Measurements from ENCODE around the gene SUGCT.

Gene SUGCT

GRCh38 chr7:40824461-40824860 is 689.7 kb downstream of the SUGCT start:
- no peak for DNase-seq (ENCODE audit: low read depth in 2 of 2)

GRCh38 chr7:40826411-40827221 is 691.8 kb downstream of the SUGCT start:
- no peak for DNase-seq (ENCODE audit: low read depth in 2 of 2)

GRCh38 chr7:40827222-40828085 is 692.6 kb downstream of the SUGCT start:
- DNase-seq (ENCODE audit: low read depth in 2 of 2), result no peak

GRCh38 chr7:40828686-40829600 is 694.1 kb downstream of the SUGCT start:
- no peak for DNase-seq (ENCODE audit: low read depth in 2 of 2)

GRCh38 chr7:40833191-40833887 is 698.5 kb downstream of the SUGCT start:
- no peak for DNase-seq (ENCODE audit: low read depth in 2 of 2)

GRCh38 chr7:40833888-40834234 is 699.1 kb downstream of the SUGCT start:
- DNase-seq (ENCODE audit: low read depth in 2 of 2), result no peak

GRCh38 chr7:40836218-40836617 is 701.4 kb downstream of the SUGCT start:
- DNase-seq (ENCODE audit: low read depth in 2 of 2), result no peak

GRCh38 chr7:40839881-40840280 is 705.1 kb downstream of the SUGCT start:
- no peak for DNase-seq (ENCODE audit: low read depth in 2 of 2)

- DNase-seq (ENCODE audit: low read depth in 2 of 2), result no peak
Observed at GRCh38 chr7:40840990-40841389, 706.2 kb downstream of the SUGCT start.

GRCh38 chr7:40842641-40843040 is 707.8 kb downstream of the SUGCT start:
- no peak for DNase-seq (ENCODE audit: low read depth in 2 of 2)

GRCh38 chr7:40843338-40843985 is 708.7 kb downstream of the SUGCT start:
- DNase-seq (ENCODE audit: low read depth in 2 of 2), result no peak

- no peak for DNase-seq (ENCODE audit: low read depth in 2 of 2)
Observed at GRCh38 chr7:40845943-40846342, 711.1 kb downstream of the SUGCT start.

- no peak for DNase-seq (ENCODE audit: low read depth in 2 of 2)
Observed at GRCh38 chr7:40847921-40848320, 713.1 kb downstream of the SUGCT start.

- DNase-seq (ENCODE audit: low read depth in 2 of 2), result no peak
Observed at GRCh38 chr7:40848541-40849221, 713.9 kb downstream of the SUGCT start.

GRCh38 chr7:40850017-40850416 is 715.2 kb downstream of the SUGCT start:
- no peak for DNase-seq (ENCODE audit: low read depth in 2 of 2)

- no peak for DNase-seq (ENCODE audit: low read depth in 2 of 2)
Observed at GRCh38 chr7:40851001-40851400, 716.2 kb downstream of the SUGCT start.

- DNase-seq (ENCODE audit: low read depth in 2 of 2), result no peak
Observed at GRCh38 chr7:40859076-40859475, 724.3 kb downstream of the SUGCT start.

GRCh38 chr7:40859965-40860543 is 725.2 kb downstream of the SUGCT start:
- DNase-seq (ENCODE audit: low read depth in 2 of 2), result no peak

- no peak for DNase-seq (ENCODE audit: low read depth in 2 of 2)
Observed at GRCh38 chr7:40865441-40866233, 730.8 kb downstream of the SUGCT start.
